HG03571 (cell line): ENCODE data around the gene SETBP1.

Experiments used
- ATAC-seq: cut with Tn5 transposase; IDR thresholded peaks from one replicate; pipeline ENCODE4 v1.9.1; 2021; ENCODE audit not compliant: unreplicated experiment

Gene SETBP1

GRCh38 chr18:44895176-44895798, 214.6 kb downstream of the SETBP1 start:
- peak; percentile 82 for ATAC-seq

GRCh38 chr18:44896846-44897245, 216.2 kb downstream of the SETBP1 start:
- no peak for ATAC-seq

DNA sequence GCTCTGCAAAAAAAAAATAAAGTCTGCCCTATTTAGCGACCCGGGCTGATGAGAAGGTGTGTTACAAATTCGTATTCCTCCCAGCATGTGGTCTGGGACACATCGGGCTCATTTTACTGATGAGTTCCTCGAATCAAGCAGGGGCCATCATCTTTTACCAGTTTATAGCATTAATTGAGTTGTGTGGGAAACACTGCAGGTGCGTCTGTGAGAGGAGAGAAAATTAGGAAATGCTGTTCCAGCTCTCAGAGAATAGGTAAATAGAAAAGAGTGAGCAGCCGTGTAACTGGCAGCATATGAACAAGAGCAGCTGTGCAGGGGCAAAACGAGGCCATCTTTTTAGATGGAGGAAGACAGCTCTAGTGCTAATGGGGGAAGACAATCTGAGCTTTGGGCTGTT, 216.7 kb downstream of the SETBP1 start:
- no peak for ATAC-seq

DNA sequence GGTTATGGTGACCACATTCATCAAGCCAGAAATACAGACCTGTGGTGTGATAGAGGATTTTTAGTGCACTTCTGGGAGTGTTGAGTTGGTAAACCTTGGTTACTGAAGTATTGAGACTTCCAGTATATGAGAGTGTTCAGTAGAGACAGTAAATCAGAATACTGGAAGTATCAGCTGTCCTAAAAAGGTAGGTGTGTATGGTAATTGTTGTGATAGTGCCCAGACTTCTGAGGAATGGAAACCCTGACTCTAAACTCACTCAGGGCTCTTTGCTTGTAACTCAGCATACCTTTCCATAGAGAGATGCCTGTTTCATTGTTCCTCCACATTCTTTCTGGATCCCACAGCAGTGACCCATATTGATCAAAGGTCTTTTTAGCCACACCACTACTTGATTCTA, 217.1 kb downstream of the SETBP1 start:
- ATAC-seq, result no peak

- ATAC-seq, result no peak
Measured at GRCh38 chr18:44898498-44898897, 217.8 kb downstream of the SETBP1 start.

GRCh38 chr18:44899832-44900231, 219.1 kb downstream of the SETBP1 start:
- ATAC-seq, result no peak

DNA sequence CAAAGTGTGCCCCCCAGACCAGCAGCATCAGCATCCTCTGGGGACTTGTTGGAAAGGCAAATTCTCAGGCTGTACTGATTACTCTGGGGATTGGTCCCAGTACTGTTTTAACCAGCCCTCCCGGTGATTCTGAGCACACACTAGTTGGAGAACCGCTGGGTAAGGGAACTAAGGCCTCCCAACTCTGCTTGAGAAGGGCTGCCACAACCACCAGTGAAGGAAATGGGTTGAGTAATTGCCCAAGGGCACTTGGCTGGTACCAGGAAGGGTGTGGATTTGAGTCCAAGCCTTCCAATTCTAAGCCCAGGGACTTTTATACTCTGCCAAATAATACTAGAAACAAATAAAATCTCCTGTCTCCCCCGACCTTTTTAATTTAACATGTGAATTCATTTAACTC, 219.9 kb downstream of the SETBP1 start:
- ATAC-seq, result no peak

DNA sequence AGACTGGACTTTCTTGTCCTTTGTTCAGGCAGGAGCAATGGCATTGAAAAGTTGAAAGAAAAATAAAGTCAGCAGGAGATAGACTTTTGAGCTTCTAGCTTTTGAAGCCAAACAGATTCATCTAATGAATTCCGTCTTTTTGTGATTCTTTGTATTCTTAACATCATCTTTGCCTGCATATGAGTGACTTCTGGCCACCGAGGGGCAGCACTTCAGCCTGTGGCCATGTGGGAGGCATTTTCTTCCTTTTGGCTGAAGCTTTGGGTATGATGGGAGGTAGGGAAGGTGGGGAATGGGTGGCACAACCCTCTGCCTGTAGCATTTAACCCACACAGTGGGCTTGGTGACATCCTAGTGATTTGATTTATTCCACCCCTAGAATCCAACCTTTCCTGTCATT, 220.6 kb downstream of the SETBP1 start:
- no peak for ATAC-seq

- ATAC-seq, result no peak
Measured at GRCh38 chr18:44903327-44903726, 222.6 kb downstream of the SETBP1 start.

DNA sequence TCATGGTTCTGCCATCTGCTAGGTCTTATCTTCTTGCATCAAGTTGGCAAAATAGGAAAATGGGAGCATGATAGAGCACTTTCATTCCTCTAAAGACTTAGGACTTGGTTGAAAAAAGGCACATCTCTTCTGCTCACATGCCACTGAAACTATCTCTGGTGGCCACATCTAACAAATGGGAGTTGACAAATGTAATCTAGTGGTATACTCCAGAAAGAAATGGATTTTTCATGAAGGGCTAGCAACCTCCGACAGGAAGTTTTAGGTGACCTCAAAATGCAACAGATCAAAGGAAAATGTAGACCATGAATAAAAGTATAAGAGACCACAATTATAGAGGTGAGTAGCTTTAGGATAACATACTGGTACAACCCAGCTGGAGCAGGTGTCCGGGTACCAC, 224.1 kb downstream of the SETBP1 start:
- no peak for ATAC-seq

- ATAC-seq, result peak; percentile 79
Measured at GRCh38 chr18:44909191-44909719, 228.6 kb downstream of the SETBP1 start.

DNA sequence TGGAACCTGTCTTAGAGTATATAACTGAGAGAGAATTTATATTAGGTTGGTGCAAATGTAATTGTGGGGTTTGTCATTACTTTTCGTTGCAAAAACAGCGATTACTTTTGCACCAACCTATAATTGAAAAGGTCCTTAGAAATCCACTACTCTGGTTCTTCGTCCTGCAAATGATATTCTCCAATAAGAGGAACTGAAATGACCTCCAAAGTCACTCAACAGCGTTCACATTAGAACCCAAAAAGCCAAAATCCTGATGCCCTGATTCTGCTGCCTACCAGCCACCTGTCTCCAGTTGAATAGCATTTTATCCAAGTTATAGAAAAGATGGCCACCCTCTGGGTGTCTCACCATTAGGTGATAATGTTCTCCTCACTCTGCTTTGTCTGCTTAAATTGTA, 230.6 kb downstream of the SETBP1 start:
- no peak for ATAC-seq

- no peak for ATAC-seq
Measured at GRCh38 chr18:44911773-44912172, 231.1 kb downstream of the SETBP1 start.

DNA sequence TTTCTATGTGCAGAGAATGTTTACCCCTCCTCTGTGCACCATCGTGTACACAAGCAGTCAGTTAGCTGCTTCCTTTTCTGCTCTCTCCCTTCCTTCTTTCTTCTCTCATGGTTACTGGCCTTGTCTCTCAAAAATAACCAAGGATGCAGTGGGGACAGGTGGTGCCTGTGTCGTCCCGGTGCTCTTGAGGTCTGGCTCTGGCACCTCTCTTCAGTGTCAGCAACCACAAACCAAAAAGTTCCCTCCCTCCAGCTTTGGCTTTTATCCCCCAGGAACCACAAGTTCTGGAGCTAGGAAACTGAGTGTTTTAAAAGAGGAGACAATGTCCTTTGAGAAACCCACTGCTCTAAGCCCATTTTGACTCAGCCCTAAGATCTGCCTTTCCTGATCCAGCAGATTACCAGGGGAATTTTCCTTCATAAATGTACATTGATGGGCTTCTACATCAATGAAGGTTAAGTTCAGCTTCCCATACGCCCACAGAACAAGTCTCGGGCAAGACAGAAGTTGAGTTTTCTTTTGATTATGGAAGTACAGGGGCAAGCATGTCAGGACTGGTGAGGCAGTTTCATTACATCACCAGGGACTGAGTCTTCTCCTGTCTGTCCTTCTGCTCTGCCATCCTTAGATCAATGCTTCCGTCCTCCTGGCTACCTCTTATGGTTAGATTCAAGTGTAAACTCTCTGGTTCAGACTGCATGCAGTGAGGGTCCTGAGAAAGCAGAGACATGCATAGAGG, 232.2 kb downstream of the SETBP1 start:
- no peak for ATAC-seq

DNA sequence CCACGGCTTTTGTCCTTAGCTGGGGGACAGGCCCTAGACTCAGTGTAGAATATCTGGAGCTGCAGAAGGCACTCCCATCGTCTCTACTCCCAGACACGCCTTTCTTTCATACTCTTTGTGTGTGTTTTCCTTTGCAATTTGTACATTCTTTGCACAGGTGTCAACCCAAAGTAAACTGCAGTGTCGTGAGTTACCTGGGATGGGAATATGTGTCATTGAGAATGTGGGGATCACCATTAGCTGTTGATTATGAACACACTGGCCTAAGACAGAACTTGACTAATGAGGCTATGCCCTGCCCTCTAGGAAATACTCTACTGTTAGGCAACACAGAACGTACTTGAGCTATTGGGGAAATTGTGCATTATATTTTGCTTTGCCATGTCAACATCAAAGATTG, 233.3 kb downstream of the SETBP1 start:
- no peak for ATAC-seq

DNA sequence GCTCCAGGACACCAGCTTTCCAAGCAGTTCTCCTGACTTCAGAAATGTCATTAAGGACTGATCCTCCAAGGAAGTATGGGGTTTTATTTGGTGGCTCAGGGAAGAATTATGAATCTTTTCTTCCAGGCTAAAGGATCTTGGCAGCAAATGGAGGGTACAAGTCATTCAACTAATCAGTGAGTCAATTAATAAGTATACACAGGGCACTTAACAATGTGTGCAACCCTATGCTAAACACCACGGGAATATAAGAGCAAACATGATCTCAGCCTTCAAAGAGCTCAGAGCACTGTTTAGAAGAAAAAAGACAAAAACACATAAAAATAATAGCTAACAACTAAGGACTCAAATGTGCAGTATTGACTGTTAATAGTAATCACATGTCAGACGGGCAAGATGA, 234.5 kb downstream of the SETBP1 start:
- ATAC-seq, result no peak

DNA sequence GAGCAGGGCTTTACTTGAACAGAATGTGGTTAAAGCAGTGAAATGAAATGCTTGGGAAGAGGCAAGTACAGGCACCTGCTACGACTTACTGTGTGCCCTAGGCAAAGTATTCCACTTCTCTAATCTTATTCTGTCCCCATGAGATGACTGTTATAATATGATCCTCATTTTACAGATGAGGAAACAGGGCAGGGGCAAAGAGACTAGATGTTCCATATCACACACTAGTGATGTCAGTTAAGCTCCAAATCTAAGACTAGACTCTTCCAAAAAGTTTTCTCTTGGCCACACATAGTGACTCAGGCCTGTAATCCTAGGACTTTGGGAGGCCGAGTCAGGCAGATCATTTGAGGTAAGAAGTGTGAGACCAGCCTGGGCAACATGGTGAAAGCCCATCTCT, 235.0 kb downstream of the SETBP1 start:
- ATAC-seq, result no peak

DNA sequence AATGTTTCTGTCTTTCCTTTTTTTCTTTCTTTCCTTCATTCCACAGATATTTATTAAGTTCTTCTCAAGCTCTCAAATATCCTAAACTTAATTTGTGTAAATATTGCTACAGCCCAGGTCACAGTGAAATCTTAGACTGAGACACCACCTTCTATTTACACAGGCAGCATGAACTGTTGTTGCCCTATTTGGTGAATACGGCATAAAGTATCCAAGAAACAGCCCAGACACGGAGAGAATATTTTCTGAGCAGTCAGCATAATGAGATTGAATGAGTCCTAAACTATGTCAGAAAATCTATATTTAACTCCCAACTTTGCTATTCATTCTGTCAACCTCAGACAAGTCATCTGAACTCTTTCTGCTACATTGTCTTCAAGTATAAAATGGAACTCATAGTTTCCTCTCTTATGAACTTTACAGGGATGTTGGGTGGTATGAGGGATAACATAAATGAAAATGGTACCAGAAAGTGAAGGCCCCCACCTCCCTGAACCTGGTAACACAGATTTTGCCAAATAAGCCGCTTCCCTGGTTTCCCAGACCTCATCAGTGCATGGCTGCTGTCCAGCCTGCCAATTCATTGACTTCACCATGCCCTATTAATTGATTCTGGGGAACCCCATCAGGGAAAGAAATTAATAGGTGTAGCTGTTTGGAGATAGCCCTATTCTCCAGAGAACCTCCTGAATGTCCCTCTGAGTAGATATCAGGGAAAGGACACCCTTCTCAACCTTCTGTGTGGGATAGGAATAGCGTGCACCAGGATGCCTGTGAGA, 235.9 kb downstream of the SETBP1 start:
- no peak for ATAC-seq

DNA sequence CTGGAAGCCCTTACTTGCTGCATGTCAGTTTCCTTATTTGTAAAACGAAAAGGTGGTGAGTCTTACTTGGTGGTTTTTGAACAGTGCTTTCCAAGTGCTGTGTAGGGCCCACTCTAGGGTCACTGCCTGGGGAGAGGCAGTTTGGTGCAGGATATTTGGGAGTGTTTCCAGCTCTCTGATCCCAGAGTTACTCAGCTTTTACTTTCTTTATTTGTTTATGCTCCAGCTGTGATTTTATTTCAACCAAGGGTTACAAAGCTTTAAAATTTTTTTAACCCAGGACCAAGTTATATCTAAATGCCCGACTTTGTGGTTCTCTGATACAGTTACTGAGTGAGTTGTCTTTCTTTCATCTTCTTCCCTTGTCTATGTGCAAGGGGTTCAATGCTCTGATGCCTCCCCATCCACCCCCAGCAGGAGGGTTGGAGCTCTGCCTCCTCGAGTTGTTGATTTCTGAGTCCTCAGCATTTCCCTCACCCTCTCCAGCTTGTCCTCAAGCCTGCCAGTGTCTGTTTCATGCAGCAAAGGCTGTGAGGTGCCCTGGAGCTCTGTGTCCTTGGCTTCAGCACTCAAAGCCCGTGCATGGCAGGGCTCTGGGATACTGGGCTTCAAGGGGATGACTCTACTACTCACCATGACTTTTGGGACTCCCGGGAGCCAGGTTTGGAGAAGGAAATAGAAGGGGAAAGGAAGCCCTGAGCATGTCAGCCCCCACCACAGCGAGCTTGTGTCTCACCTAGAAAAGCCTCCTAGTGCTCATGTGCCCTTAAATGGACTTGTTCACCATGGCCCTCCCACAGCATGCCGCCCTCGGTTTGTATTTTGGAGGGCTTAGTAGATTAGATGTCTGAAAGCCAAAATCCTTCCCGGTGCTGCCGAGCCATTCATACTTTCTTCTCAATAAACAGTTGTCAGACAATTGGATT, 236.8 kb downstream of the SETBP1 start:
- no peak for ATAC-seq

DNA sequence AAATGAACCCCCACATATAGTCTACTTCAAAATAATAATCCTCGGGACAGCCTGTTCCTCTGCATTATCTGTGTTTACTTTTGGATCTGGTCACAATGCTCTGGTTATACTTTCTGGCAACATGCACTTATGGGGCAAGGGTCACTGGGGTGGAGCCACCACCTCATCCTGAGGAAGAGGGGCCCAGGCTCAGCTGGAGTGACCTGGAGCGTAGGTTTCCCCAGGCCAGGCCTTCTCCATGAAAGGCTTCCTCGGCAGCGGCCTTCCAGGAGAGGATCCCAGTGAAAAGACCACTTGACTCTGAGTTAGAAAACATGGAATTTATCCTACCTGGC, 237.4 kb downstream of the SETBP1 start:
- ATAC-seq, result no peak

DNA sequence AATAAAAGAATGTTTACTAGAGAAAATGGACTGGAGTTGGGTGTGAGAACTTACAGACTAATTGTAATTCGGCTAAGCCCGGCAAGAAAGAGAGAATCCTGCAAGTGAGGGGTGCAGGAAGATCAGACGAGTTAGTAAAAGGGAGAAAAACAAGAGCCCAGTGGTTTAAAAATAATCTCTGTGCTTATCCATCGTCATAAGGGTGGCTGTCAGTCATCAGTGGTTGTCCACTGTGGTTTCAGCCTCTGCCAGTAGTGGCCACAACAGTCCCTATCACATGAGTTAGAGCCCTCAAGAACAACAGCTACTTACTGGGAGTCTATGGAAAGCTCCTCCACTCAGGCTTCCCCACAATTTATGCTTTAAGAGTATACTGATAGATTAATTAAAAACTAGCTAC, 239.8 kb downstream of the SETBP1 start:
- no peak for ATAC-seq
